ENCODE measurements around the gene STAU1. TPM values are rescaled to one million over a fixed set of nuclear protein-coding genes. Genes with fewer than 3 reads are reported as not detected.

STAU1 gene
- total and polyA plus RNA-seq, 10 of the 15 experiments (the other 5 are each of a cell fraction or from before 2014, with no cell fraction given) = 13.9 to 66.2 (median 45.6) TPM

- H3K27me3 ChIP-seq (replicated peaks in 1 of 2; ENCODE audit: control insufficient read depth in 2 of 2, insufficient read depth in 2 of 2, low read length in 1 of 2) = no peaks in the 10 kb centered on the region
- H3K36me3 ChIP-seq (ENCODE audit: control insufficient read depth in 2 of 2, insufficient read depth in 2 of 2, low read length in 1 of 2) = no peaks in the 10 kb centered on the region
- no peaks in the 10 kb centered on the region for H4K20me1 ChIP-seq (ENCODE audit: control insufficient read depth, insufficient read depth)
- no peaks in the 10 kb centered on the region; the same call in 2 of the 3 replicates for H3K9me3 ChIP-seq (replicated peaks; ENCODE audit: control insufficient read depth, insufficient read depth, low read length)
- no peak overlapping the region for H3K4me3 ChIP-seq
- no peak overlapping the region for H3K9ac ChIP-seq (ENCODE audit: control insufficient read depth, insufficient read depth, low read length)
- FAIRE-seq (no peak), ATAC-seq (no peak), DNase-seq (ENCODE audit: low read depth, low spot score) (no peak)
- no peak overlapping the region for H3K27ac ChIP-seq (ENCODE audit: control insufficient read depth, insufficient read depth)
- ChIA-PET CTCF (interaction anchor here (2.0 to 2.9 kb wide), 2 partner anchors 13 to 71 kb away, joined by 5 to 14 read pairs; no protein-coding TSS in a partner anchor), RAD21 (ENCODE audit: unreplicated experiment) (no interaction called here), POLR2A (no interaction called here), SMC1A (ENCODE audit: uncharacterized antibody, unreplicated experiment) (interaction anchor here (0.7 to 3.2 kb wide), 2 partner anchors 38 to 71 kb away, joined by 3 to 10 read pairs; no protein-coding TSS in a partner anchor)
- no peak overlapping the region for H2AFZ ChIP-seq (ENCODE audit: control insufficient read depth, low read depth, low read length)
- 33% methylated on average over 9 of the region's 9 CpGs for WGBS (ENCODE audit: insufficient coverage, insufficient replicate concordance, low lambda C conversion rate, missing lambda C conversion rate)
- H3K79me2 ChIP-seq (ENCODE audit: control insufficient read depth, insufficient read depth, low read length) = no peaks in the 10 kb centered on the region
- H3K4me2 ChIP-seq (ENCODE audit: control insufficient read depth, insufficient read depth) = no peak overlapping the region
- intact Hi-C loops (cut with micrococcal nuclease; ENCODE audit: unreplicated experiment) (no loop called here), in situ Hi-C loops (cut with MboI) (no loop called here)
- no peaks in the 10 kb centered on the region for H3K4me1 ChIP-seq (ENCODE audit: control insufficient read depth, insufficient read depth, low read length)
- no TSS peak for BruUV-seq (replicated peaks)
- TF ChIP-seq SKIL (IDR thresholded peaks at IDR 0.05; ENCODE audit: low read depth, poor library complexity, severe bottlenecking) (no peak), PAX8 (IDR thresholded peaks at IDR 0.05) (no peak), IRF5 (IDR thresholded peaks at IDR 0.05; ENCODE audit: borderline replicate concordance) (no peak), ZNF687 (IDR thresholded peaks at IDR 0.05) (no peak), NBN (IDR thresholded peaks at IDR 0.05) (no peak), TARDBP (IDR thresholded peaks at IDR 0.05; ENCODE audit: borderline replicate concordance) (no peak)
These were observed 15.6 kb upstream of the STAU1 start for GRCh38 chr20:49203746-49204145.
